Prostate gland (tissue), 2 donors: Measurements from ENCODE around the gene OR5F1.

ENCODE experiments used
- CTCF ChIP-seq, 4 experiments: fragments of 200-600 bp in 2 of 4; fragments of 450-650 bp in 2 of 4; sonication (generic) in 2 of 4; IDR thresholded peaks; 1 replicate in 3 of 4; 2 replicates in 1 of 4; pipeline ENCODE4 v1.5.1; 2016 to 2019; ENCODE audit warnings: antibody characterized with exemption in 4 of 4, mild to moderate bottlenecking in 2 of 4, moderate library complexity in 2 of 4
- POLR2A ChIP-seq: fragments of 450-650 bp; IDR thresholded peaks from one replicate; pipeline ENCODE4 v1.6.1; 2016; ENCODE audit warnings: antibody characterized with exemption, mild to moderate bottlenecking
- POLR2AphosphoS5 ChIP-seq: sonication (generic); formaldehyde crosslinking; IDR thresholded peaks from one replicate; pipeline ENCODE4 v1.6.1; 2017; ENCODE audit warnings: antibody characterized with exemption

DNA sequence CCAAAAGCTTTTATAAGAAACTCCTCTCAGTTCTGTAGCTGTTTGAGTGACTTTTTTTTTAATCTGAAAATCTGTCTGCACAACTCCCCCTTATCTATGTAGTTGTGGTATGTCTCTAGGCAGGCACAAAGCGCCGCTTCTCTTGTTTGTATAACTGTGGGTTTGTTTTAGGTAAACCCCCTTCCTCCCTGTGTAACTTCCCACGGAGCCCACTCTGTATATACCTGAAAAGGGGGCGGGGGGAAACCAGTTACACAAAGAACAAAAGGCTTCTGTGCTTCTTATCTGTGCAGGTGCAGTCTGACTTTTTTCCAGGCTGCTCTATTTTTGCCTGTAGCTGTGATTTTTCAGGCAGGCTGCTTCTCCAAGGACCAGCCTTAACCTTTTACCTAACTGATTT is 37.9 kb downstream of the OR5F1 start:
- TF ChIP-seq POLR2AphosphoS5 (no peak), CTCF (IDR thresholded peaks at IDR 0.05) (no peak), POLR2A (no peak)
